HG02759 (cell line): Measurements from ENCODE around the gene HAPLN2.
"Not testable (repeated sequence)": the region's sequence is repeated elsewhere in the genome, so short reads cannot be mapped to it uniquely, and the experiment has no call there.

Experiments
- ATAC-seq: cut with Tn5 transposase; IDR thresholded peaks from one replicate; pipeline ENCODE4 v1.9.1; 2021; ENCODE audit warnings: mild to moderate bottlenecking, moderate library complexity; ENCODE audit not compliant: unreplicated experiment

Gene HAPLN2

GRCh38 chr1:156591432-156592157 is 27.6 kb upstream of the HAPLN2 start, which contains the start of gene NAXE:
NAXE (plus strand) TSS chr1:156591776; CDS start chr1:156591805, 29 bp downstream.
- peak; percentile 92 for ATAC-seq

GRCh38 chr1:156592158-156592909 is 26.9 kb upstream of the HAPLN2 start:
- ATAC-seq = no peak

GRCh38 chr1:156592910-156593660 is 26.1 kb upstream of the HAPLN2 start:
- no peak for ATAC-seq

- ATAC-seq = no peak
Measured at GRCh38 chr1:156593661-156593989, 25.6 kb upstream of the HAPLN2 start.

GRCh38 chr1:156594190-156594589 is 25.0 kb upstream of the HAPLN2 start:
- no peak for ATAC-seq

GRCh38 chr1:156595016-156595415 is 24.2 kb upstream of the HAPLN2 start:
- ATAC-seq = no peak

GRCh38 chr1:156596426-156596825 is 22.8 kb upstream of the HAPLN2 start:
- ATAC-seq = no peak

GRCh38 chr1:156598125-156598524 is 21.1 kb upstream of the HAPLN2 start:
- no peak for ATAC-seq

- no peak for ATAC-seq
Measured at GRCh38 chr1:156598731-156599432, 20.3 kb upstream of the HAPLN2 start.

- ATAC-seq = no peak
Measured at GRCh38 chr1:156599811-156600210, 19.4 kb upstream of the HAPLN2 start.

- no peak for ATAC-seq
Measured at GRCh38 chr1:156600733-156601121, 18.5 kb upstream of the HAPLN2 start.

- peak; percentile 51 for ATAC-seq
Measured at GRCh38 chr1:156601122-156601830, 17.9 kb upstream of the HAPLN2 start, which contains the start of gene GPATCH4. GPATCH4 (minus strand) TSS chr1:156601479.

- ATAC-seq = peak; percentile 18
Measured at GRCh38 chr1:156601892-156602291, 17.3 kb upstream of the HAPLN2 start.

- ATAC-seq = no peak
Measured at GRCh38 chr1:156602557-156602993, 16.6 kb upstream of the HAPLN2 start.

GRCh38 chr1:156607344-156607743 is 11.9 kb upstream of the HAPLN2 start:
- ATAC-seq = not testable (repeated sequence)

GRCh38 chr1:156608036-156608674 is 11.1 kb upstream of the HAPLN2 start:
- no peak for ATAC-seq

- ATAC-seq = no peak
Measured at GRCh38 chr1:156608981-156609380, 10.2 kb upstream of the HAPLN2 start.

GRCh38 chr1:156610072-156610471 is 9.1 kb upstream of the HAPLN2 start:
- ATAC-seq = not testable (repeated sequence)

- no peak for ATAC-seq
Measured at GRCh38 chr1:156612666-156613065, 6.5 kb upstream of the HAPLN2 start.

- no peak for ATAC-seq
Measured at GRCh38 chr1:156615946-156616345, 3.3 kb upstream of the HAPLN2 start.
